GM21447 (cell line): ENCODE measurements around the gene F8A1.
"Not testable (repeated sequence)": the region's sequence is repeated elsewhere in the genome, so short reads cannot be mapped to it uniquely, and the experiment has no call there.

ENCODE experiments used
- ATAC-seq: cut with Tn5 transposase; IDR thresholded peaks from one replicate; pipeline ENCODE4 v1.9.1; 2021; ENCODE audit not compliant: unreplicated experiment

Gene F8A1

DNA sequence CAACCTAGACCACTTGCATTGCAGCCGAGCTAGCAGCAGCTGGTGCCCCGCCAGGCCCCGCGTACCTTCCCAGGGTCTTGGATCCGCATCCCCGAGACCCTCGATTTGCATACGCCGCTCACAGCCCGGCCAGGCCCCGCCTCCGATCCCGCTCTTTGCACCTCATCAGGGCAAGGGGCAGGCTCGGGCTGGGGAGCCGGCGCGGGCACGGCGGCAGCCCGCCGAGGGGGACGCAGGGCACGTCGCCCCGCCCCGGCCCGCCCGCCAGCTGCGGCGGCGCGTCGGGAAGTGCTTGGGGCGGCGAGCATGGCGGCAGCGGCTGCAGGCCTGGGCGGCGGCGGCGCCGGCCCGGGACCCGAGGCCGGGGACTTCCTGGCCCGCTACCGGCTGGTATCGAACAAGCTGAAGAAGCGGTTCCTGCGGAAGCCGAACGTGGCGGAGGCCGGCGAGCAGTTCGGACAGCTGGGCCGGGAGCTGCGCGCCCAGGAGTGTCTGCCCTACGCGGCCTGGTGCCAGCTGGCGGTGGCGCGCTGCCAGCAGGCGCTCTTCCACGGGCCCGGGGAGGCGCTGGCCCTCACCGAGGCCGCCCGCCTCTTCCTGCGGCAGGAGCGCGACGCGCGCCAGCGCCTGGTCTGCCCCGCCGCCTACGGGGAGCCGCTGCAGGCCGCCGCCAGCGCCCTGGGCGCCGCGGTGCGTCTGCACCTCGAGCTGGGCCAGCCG lies at the start of gene F8A1:
TSS of gene F8A1 (plus strand) at position 287 of the 720 bp plus-strand sequence. CDS start at position 307, 20 bp downstream.
- ATAC-seq = peak; percentile 62

DNA sequence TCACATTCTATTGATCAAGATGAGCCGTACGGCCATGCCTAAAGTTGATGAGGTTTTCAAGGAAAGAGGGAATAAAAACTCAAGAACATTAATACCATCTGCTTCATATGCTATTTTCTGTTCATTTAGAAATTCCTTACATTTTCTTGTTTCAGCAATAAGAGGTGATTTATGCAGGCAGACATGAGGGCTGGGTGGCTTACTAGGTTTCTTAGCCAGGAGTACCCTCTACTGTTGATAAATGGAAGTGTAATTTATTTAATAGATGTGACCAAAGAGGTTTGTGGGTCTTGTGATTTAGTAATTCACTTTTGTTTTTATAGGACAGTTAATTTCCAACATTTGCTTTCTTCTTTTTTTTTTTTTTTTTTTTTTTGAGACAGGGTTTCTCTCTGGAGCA lies 45.3 kb upstream of the F8A1 start:
- no peak for ATAC-seq

DNA sequence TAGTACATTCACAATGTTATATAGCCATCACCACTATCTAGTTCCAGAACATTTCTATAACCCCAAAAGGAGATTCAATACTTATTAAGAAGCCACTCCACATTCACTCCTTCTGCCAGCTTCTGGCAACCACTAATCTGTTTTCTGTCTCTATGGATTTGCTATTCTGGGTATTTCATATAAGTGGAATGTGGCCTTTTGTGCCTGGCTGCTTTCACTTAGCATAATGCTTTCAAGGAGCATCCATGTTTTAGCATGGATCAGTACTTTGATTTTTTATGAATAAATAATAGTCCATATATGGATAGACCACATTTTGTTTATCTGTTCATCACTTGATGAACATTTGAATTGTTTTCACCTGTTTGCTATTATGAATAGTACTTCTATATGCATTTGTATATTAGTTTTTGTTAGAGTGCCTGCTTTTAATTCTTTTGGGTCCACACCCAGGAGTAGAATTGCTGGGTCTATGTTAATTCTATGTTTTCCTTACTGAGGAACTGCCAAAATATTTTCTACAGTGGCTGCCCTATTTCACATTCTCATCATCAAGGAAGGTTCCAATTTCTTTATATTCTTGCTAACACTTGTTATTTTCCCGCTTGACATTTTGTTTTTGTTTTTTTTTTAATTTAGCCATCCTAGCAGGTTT lies 35.1 kb upstream of the F8A1 start:
- no peak for ATAC-seq

DNA sequence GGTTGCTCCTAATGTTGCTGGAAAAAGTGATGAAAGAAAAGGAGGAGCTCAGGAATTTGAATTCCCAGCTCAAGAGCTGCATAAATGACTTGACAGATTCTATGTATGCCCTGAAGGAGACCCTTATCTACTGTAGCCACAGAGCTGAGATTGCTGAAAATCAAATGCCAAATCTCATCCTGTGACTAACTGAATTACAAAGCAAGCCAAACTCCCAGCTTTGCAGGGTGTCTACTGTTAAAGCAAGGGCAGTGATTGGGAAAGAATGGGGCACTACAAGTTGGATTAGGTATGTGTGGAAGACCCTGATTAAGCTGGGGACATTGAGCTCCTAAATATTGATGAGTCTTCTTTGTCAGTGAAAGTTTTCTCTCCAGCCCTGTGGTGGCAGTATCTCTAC lies 30.9 kb upstream of the F8A1 start:
- no peak for ATAC-seq

DNA sequence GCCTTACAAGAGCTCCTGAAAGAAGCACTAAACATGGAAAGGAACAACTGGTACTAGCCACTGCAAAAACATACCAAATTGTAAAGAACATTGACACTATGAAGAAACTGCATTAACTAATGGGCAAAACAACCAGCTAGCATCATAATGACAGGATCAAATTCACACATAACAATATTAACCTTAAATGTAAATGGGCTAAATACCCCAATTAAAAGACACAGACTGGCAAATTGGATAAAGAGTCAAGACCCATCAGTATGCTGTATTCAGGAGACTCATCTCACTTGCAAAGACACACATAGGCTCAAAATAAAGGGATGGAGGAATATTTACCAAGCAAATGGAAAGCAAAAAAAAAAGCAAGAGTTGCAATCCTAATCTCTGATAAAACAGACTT lies 17.6 kb upstream of the F8A1 start:
- ATAC-seq = not testable (repeated sequence)

DNA sequence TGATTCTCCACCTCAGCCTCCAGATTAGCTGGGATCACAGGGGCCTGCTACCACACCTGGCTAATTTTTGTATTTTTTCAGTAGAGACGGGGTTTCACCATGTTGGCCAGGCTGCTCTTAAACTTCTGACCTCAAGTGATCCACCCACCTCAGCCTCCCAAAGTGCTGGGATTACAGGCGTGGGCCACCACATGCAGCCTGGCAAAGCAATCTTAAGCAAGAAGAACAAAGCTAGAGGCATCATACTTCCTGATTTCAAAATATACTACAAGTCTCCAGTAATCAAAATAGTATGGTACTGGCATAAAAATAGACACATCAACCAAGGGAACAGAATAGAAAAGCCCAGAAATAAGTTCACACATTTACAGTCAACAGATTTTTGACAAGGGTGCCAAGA lies 12.8 kb upstream of the F8A1 start:
- no peak for ATAC-seq

DNA sequence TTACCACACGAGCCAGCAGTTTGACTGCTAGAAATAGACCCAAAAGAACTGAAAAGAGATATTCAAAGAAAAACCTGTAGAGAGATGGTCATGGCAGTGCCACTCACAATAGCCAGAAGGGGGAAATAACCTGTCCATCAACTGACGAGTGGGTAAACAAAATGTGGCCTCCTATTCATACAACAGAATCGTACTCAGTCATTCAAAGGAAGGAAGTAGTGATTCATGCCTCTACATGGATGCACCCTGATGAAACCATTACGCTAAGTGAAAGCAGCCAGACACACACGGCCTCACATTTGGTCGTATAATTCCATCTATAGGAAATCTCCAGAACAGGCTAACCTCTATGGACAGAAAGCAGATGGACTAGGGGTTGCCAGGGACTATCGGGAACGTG lies 2.1 kb upstream of the F8A1 start:
- ATAC-seq = not testable (repeated sequence)

DNA sequence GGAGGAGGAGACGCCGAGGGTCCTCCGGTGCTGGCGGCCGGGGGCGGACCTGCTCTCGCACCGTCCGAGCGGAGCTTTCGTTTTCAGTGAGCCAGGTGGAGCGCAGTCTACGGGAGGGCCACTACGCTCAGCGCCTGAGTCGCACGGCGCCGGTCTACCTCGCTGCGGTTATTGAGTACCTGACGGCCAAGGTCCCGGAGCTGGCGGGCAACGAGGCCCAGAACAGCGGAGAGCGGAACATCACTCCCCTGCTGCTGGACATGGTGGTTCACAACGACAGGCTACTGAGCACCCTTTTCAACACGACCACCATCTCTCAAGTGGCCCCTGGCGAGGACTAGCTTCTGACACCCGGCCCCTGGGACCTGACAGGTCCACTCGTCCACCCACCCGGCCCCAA lies 1.1 kb upstream of the F8A1 start:
- ATAC-seq = not testable (repeated sequence)

DNA sequence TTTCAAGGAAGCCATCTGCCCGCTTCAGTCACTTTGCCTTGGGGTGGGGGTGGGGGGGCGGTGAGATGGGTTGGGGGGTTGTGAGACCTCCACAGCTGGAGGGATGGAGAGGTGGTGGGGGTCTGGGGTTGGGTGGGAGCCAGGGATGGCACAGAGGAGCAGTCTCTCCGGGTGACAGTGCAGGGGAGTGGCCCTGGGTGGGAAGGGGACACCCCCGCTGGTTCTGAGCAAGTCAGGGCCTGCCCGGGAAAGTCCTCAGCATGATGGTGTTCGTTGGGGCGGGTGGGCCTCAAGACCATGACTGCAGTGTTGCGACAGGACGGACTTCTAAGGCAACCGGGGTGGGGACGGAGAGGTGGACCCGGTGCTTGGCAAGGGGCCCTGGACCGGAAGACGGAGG lies 606 bp upstream of the F8A1 start:
- ATAC-seq = not testable (repeated sequence)

DNA sequence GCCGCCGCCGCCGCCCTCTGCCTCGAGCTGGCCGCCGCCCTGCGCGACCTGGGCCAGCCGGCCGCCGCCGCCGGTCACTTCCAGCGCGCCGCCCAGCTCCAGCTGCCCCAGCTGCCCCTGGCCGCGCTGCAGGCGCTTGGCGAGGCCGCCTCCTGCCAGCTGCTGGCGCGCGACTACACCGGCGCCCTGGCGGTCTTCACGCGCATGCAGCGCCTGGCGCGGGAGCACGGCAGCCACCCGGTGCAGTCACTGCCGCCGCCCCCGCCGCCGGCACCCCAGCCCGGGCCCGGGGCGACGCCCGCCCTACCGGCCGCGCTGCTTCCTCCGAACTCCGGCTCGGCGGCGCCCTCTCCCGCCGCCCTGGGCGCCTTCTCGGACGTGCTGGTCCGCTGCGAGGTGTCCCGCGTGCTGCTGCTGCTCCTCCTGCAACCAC lies 650 bp downstream of the F8A1 start:
- ATAC-seq = peak; percentile 55

DNA sequence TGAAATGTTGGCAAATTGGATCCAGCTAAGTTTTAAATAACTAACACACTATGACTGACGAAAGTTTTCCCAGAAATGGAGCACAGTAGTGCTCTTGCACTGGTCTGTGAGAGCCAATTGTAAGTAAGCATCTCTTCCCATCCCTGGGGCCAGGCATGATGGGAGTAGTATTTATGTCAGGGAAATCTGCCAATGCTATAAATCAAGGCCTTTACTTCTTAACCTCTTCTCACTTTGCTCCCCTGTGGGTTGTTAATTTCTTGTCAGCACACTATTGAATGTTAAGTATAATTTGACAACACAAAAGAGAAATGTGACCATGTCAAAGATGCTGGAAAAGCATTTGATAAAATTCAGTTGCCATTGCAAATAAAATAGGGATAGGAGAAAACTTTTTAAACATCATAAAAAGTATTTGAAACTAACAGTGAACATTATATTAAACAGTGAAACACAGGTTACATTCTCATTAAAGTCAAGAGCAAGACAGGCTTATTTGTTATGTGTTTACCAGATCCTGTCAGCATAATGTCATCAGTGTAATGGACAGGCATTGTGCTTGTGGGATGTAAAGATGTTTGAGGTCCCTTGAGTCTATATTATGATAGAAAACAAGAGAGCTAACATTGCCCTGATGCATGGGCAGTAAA lies 5.0 kb downstream of the F8A1 start:
- ATAC-seq = no peak

DNA sequence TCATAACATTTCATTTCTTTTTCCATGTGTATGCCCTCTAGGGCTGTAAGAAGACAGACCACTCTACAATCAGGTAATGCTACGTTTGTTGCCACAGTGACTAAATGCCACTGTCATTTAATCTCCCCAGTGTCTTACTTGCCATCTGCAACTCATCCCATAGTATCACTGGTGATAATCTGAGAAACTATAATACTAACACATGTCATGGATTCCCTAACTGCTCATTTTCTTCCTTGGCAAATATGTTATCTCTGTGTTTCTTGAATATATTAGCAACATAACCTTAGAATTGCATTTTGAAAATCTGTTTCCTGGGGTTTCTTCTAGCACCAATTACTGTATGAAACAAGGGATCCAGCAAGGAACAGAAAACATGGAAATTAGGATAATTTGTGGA lies 6.1 kb downstream of the F8A1 start:
- no peak for ATAC-seq

DNA sequence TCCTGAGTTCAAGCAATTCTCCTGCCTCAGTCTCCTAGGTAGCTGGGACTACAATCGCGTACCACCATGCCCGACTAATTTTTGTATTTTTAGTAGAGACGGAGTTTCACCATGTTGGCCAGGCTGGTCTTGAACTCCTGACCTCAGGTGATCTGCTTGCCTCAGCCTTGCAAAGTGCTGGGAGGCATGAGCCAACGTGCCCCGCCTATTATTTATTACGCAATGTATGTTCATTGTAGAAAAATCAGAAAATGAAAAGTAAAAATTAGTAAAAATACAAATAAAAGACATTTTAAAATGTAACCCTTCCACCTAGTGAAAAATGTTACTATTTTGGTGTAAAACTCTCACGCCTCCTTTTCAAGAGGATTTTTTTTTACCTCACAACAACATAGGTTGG lies 14.2 kb downstream of the F8A1 start:
- ATAC-seq = no peak

DNA sequence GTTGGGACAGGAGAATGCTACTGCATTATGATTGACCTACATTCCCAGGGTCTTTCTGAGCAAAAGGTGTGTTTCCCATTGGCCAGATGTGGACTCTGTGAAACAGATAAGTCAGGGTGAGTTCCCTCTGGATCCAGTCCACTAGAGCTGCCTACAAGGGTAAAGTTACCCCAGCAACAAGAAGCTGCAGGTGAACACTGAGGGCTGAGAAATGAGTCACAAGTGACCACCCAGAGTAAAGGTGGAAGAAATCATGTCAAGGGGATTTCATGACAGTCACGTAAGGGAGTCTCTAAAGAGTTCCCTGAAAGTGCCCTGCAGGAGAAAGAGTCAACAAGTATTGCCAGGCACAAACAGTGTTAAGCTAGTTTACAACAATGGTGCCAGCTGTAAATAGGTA lies 16.3 kb downstream of the F8A1 start:
- no peak for ATAC-seq

DNA sequence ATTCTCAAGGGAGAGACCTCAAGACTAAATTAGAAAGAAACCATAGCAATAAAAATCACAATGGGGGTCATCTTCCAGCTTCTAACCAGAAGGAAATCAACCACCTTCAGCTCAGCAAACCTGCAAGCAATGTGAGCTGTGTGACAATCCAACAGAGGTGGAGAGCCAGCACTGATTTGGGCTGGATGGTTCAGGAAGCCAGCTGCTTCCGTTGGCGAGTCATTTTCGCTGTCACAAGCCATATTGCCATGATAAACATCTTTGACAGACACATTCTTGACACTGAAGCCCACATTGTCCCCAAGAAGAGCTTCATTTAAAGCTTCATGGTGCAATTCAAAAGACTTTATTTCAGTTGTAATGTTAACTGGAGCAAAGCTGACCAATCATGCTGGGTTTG lies 22.7 kb downstream of the F8A1 start:
- no peak for ATAC-seq

DNA sequence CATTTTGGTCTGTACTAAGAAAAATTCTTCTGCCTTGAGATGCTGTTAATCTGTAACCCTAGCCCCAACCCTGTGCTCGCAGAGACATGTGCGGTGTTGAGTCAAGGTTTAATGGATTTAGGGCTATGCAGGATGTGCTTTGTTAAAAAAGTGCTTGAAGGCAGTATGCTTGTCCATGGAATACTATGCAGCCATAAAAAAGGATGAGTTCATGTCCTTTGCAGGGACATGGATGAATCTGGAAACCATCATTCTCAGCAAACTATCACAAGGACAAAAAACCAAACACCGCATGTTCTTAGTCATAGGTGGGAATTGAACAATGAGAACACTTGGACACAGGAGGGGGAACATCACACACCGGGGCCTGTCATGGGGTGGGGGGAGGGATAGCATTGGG lies 23.9 kb downstream of the F8A1 start:
- ATAC-seq = not testable (repeated sequence)

DNA sequence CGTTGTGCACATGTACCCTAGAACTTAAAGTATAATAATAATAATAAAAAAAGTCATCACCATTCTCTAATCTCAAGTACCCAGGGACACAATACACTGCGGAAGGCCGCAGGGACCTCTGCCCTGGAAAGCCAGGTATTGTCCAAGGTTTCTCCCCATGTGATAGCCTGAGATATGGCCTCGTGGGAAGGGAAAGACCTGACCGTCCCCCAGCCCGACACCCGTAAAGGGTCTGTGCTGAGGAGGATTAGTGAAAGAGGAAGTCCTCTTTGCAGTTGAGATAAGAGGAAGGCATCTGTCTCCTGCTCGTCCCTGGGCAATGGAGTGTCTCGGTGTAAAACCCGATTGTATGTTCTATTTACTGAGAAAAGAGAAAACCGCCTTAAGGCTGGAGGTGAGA lies 24.4 kb downstream of the F8A1 start:
- not testable (repeated sequence) for ATAC-seq

DNA sequence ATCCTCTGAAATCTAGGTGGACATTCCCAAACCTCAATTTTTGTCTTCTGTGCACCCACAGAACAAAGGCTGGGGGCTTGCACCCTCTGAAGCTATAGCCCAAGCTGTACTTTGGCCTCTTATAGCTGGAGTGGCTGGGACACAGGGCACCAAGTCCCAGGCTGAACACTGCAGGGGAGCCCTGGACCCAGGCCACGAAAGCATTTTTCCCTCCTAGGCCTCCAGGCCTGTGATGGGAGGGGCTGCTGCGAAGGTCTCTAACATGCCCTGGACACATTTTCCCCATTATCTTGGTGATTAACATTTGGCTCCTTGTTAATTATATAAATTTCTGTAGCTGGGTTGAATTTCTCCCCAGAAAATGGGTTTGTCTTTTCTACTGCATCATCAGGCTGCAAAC lies 27.9 kb downstream of the F8A1 start:
- no peak for ATAC-seq

DNA sequence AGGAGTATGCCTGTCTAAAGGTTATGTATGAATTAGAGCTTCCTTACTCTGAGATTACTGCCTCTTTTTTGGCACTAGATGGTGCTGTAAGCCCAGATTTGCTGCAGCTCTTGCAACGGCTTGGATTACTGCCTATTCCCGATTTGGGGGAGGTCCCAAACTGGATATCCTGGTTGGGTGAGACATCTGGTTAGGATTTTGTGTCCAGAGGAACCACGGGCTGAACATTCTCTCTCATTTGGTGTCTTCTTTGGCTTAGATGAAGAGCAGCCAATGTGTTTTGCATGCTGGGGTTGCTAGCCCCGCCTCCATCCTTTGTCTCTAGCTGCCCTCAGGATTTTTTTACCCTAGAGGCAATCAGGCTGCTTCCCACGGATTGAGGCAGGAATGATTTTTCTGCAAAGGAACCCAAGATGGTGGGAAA lies 31.9 kb downstream of the F8A1 start:
- no peak for ATAC-seq

DNA sequence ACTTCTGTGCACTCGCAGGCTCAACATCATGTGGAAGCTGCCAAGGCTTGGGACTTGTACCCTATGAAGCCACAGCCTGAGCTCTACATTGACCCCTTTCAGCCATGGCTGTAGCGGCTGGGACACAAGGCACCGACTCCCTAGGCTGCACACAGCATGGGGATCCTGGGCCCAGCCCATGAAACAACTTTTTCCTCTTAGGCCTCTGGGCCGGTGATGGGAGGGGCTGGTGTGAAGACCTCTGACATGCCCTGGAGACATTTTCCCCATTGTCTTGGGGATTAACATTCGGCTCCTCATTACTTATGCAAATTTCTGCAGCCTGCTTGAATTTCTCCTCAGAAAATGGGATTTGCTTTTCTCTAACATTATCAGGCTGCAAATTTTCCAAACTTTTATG lies 38.6 kb downstream of the F8A1 start:
- not testable (repeated sequence) for ATAC-seq
